HEK293 (cell line): ENCODE measurements around the gene IPO13.

Experiments
- EGR2 ChIP-seq: fragments of 450-650 bp; formaldehyde crosslinking; IDR thresholded peaks from 2 replicates; pipeline ENCODE4 v1.5.1; 2016; ENCODE audit warnings: low read depth, missing biosample characterization, missing genetic modification characterization
- MZF1 ChIP-seq: fragments of 450-650 bp; formaldehyde crosslinking; IDR thresholded peaks from 2 replicates; pipeline ENCODE4 v1.5.1; 2017; ENCODE audit warnings: missing biosample characterization, missing genetic modification characterization, borderline replicate concordance
- REPIN1 ChIP-seq: fragments of 450-650 bp; formaldehyde crosslinking; IDR thresholded peaks from 2 replicates; pipeline ENCODE4 v1.5.1; 2017; ENCODE audit warnings: missing biosample characterization, missing genetic modification characterization, low read depth
- ZBTB21 ChIP-seq: fragments of 450-650 bp; formaldehyde crosslinking; IDR thresholded peaks from 2 replicates; pipeline ENCODE4 v1.5.1; 2017; ENCODE audit warnings: missing biosample characterization, missing genetic modification characterization
- ZIC2 ChIP-seq: fragments of 450-650 bp; formaldehyde crosslinking; IDR thresholded peaks from 2 replicates; pipeline ENCODE4 v1.5.1; 2016; ENCODE audit warnings: missing biosample characterization, missing genetic modification characterization
- ZNF302 ChIP-seq: fragments of 450-650 bp; formaldehyde crosslinking; IDR thresholded peaks from 2 replicates; pipeline ENCODE4 v1.5.1; 2016; ENCODE audit warnings: missing biosample characterization, missing genetic modification characterization, low read depth
- ZNF311 ChIP-seq: fragments of 450-650 bp; formaldehyde crosslinking; IDR thresholded peaks from 2 replicates; pipeline ENCODE4 v1.5.1; 2017; ENCODE audit warnings: missing biosample characterization, missing genetic modification characterization, borderline replicate concordance
- ZNF324 ChIP-seq: fragments of 450-650 bp; formaldehyde crosslinking; IDR thresholded peaks from 2 replicates; pipeline ENCODE4 v1.5.1; 2016; ENCODE audit warnings: missing biosample characterization, missing genetic modification characterization
- ZNF335 ChIP-seq: fragments of 450-650 bp; formaldehyde crosslinking; conservative IDR thresholded peaks from 2 replicates; pipeline ENCODE4 v1.5.1; 2016; ENCODE audit warnings: missing biosample characterization, missing genetic modification characterization
- ZNF394 ChIP-seq: fragments of 450-650 bp; formaldehyde crosslinking; IDR thresholded peaks from 2 replicates; pipeline ENCODE4 v1.5.1; 2016; ENCODE audit warnings: missing biosample characterization, missing genetic modification characterization, mild to moderate bottlenecking, moderate library complexity, borderline replicate concordance
- ZNF426 ChIP-seq: fragments of 450-650 bp; formaldehyde crosslinking; IDR thresholded peaks from 2 replicates; pipeline ENCODE4 v1.5.1; 2017; ENCODE audit warnings: missing biosample characterization, missing genetic modification characterization, mild to moderate bottlenecking, inconsistent platforms, moderate library complexity
- ZNF521 ChIP-seq: fragments of 450-650 bp; formaldehyde crosslinking; IDR thresholded peaks from 2 replicates; pipeline ENCODE4 v1.5.1; 2017; ENCODE audit warnings: missing biosample characterization, mild to moderate bottlenecking, missing genetic modification characterization
- ZNF560 ChIP-seq: fragments of 450-650 bp; formaldehyde crosslinking; IDR thresholded peaks from 2 replicates; pipeline ENCODE4 v1.5.1; 2017; ENCODE audit warnings: missing biosample characterization, missing genetic modification characterization, borderline replicate concordance
- ZNF561 ChIP-seq: fragments of 450-650 bp; IDR thresholded peaks from 2 replicates; pipeline ENCODE4 v1.5.1; 2018; ENCODE audit warnings: missing biosample characterization, missing genetic modification characterization, borderline replicate concordance
- ZNF610 ChIP-seq: fragments of 450-650 bp; formaldehyde crosslinking; IDR thresholded peaks from 2 replicates; pipeline ENCODE4 v1.5.1; 2016; ENCODE audit warnings: missing biosample characterization, missing genetic modification characterization, borderline replicate concordance
- ZNF621 ChIP-seq: fragments of 450-650 bp; formaldehyde crosslinking; IDR thresholded peaks from 2 replicates; pipeline ENCODE4 v1.5.1; 2017; ENCODE audit warnings: missing biosample characterization, missing genetic modification characterization
- ZNF654 ChIP-seq: fragments of 450-650 bp; formaldehyde crosslinking; IDR thresholded peaks from 2 replicates; pipeline ENCODE4 v1.5.1; 2016; ENCODE audit warnings: low read depth, missing biosample characterization, missing genetic modification characterization
- ZNF660 ChIP-seq: fragments of 450-650 bp; IDR thresholded peaks from 2 replicates; pipeline ENCODE4 v1.5.1; 2018; ENCODE audit warnings: missing biosample characterization, mild to moderate bottlenecking, missing genetic modification characterization
- ZNF76 ChIP-seq: fragments of 450-650 bp; formaldehyde crosslinking; IDR thresholded peaks from 2 replicates; pipeline ENCODE4; 2016; ENCODE audit warnings: low read depth, missing biosample characterization, missing genetic modification characterization, borderline replicate concordance
- ZNF768 ChIP-seq: fragments of 450-650 bp; formaldehyde crosslinking; IDR thresholded peaks from 2 replicates; pipeline ENCODE4 v1.5.1; 2018; ENCODE audit warnings: missing biosample characterization, mild to moderate bottlenecking, missing genetic modification characterization
- ZNF777 ChIP-seq: fragments of 450-650 bp; formaldehyde crosslinking; IDR thresholded peaks from 2 replicates; pipeline ENCODE4 v1.5.1; 2017; ENCODE audit warnings: missing biosample characterization, missing genetic modification characterization, borderline replicate concordance
- TF ChIP-seq, protein P1 (sequence below): fragments of 450-650 bp; formaldehyde crosslinking; conservative IDR thresholded peaks from 2 replicates; pipeline ENCODE4 v1.5.1; 2016; ENCODE audit warnings: low read depth, missing biosample characterization, missing genetic modification characterization
- TF ChIP-seq, protein P2 (sequence below): fragments of 450-650 bp; formaldehyde crosslinking; IDR thresholded peaks from 2 replicates; pipeline ENCODE4 v1.5.1; 2016; ENCODE audit warnings: missing biosample characterization, missing genetic modification characterization
- TF ChIP-seq, protein P3 (sequence below): fragments of 450-650 bp; formaldehyde crosslinking; IDR thresholded peaks from 2 replicates; pipeline ENCODE4 v1.5.1; 2016; ENCODE audit warnings: missing biosample characterization, missing genetic modification characterization
- TF ChIP-seq, protein P4 (sequence below): fragments of 450-650 bp; IDR thresholded peaks from 2 replicates; pipeline ENCODE4 v1.5.1; 2018; ENCODE audit warnings: missing biosample characterization, mild to moderate bottlenecking, missing genetic modification characterization
- TF ChIP-seq, protein P5 (sequence below): fragments of 450-650 bp; formaldehyde crosslinking; IDR thresholded peaks from 2 replicates; pipeline ENCODE4; 2016; ENCODE audit warnings: missing biosample characterization, missing genetic modification characterization

IPO13 gene

DNA sequence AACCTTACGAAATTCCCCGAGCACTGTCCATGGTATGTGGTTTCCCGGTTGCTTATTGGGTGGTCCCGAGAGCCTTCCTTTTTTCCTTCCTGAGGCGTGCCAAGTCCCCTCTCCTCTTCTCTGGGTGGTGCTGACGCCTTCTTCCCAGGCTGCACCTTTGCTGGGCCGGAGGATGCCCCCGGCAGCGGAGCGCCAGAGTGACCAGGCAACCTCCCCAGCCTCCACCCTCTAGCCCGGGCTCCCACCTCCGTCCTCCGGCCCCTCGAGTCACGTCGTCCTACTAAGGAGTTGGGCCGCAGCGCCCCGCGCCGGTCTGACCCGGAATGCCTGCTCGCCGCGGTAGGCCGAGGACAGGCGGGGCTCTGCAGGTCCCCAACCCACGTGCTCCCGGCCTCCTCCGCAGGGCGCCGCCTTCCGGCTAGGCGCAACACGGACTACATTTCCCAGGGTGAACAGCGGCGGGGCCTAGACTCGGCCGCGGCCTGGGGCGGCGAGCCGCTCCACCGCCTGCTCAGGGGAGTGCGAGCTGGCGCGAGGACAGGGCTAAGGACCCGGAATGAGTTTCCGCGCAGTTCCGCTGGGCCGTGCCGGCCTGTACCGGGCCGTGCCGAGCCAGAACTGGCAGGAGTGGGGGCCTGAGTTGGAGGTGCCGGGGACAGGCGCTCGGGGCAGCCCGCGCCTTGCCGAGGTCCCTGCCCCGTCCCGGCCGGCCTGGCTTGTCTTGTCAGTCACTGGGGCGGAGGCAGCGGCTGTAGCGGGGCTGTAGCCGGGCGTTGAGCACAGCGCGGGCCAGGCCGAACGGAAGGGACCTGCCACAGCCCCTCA lies at the start of gene IPO13 (continued):
- TF ChIP-seq, protein P1, sequence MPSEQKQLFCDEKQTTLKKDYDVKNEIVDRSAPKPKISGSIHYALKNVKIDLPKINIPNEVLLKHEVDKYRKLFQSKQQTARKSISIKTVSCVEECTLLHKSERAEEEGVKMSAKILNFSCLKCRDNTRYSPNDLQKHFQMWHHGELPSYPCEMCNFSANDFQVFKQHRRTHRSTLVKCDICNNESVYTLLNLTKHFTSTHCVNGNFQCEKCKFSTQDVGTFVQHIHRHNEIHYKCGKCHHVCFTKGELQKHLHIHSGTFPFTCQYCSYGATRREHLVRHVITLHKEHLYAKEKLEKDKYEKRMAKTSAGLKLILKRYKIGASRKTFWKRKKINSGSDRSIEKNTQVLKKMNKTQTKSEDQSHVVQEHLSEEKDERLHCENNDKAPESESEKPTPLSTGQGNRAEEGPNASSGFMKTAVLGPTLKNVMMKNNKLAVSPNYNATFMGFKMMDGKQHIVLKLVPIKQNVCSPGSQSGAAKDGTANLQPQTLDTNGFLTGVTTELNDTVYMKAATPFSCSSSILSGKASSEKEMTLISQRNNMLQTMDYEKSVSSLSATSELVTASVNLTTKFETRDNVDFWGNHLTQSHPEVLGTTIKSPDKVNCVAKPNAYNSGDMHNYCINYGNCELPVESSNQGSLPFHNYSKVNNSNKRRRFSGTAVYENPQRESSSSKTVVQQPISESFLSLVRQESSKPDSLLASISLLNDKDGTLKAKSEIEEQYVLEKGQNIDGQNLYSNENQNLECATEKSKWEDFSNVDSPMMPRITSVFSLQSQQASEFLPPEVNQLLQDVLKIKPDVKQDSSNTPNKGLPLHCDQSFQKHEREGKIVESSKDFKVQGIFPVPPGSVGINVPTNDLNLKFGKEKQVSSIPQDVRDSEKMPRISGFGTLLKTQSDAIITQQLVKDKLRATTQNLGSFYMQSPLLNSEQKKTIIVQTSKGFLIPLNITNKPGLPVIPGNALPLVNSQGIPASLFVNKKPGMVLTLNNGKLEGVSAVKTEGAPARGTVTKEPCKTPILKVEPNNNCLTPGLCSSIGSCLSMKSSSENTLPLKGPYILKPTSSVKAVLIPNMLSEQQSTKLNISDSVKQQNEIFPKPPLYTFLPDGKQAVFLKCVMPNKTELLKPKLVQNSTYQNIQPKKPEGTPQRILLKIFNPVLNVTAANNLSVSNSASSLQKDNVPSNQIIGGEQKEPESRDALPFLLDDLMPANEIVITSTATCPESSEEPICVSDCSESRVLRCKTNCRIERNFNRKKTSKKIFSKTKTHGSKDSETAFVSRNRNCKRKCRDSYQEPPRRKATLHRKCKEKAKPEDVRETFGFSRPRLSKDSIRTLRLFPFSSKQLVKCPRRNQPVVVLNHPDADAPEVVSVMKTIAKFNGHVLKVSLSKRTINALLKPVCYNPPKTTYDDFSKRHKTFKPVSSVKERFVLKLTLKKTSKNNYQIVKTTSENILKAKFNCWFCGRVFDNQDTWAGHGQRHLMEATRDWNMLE = 0 out of 2 replicates have a peak, but pooled peaks have one; percentile 43
- TF ChIP-seq ZNF610 (tag by site-specific recombination) (peak; percentile 72; the same call in 1 of the 2 replicates), ZNF768 (tag by site-specific recombination) (no peak), ZNF302 (tag by site-specific recombination) (no peak), ZNF394 (tag by site-specific recombination) (peak; percentile 73), ZNF426 (tag by site-specific recombination) (no peak), REPIN1 (tag by site-specific recombination) (no peak; the same call in 1 of the 2 replicates), ZNF660 (tag by site-specific recombination) (peak; percentile 71), ZNF76 (tag by site-specific recombination) (peak; percentile 99), ZNF311 (tag by site-specific recombination) (no peak), ZNF777 (tag by site-specific recombination) (no peak), MZF1 (tag by site-specific recombination) (no peak; the same call in 1 of the 2 replicates), ZNF335 (tag by site-specific recombination) (peak; percentile 100), ZBTB21 (no peak), EGR2 (tag by site-specific recombination) (peak; percentile 92), ZIC2 (tag by site-specific recombination) (peak; percentile 93), ZNF621 (tag by site-specific recombination) (no peak), ZNF654 (peak; percentile 18), ZNF521 (tag by site-specific recombination) (no peak), ZNF560 (tag by site-specific recombination) (no peak), ZNF324 (peak; percentile 99), ZNF561 (peak; percentile 82; the same call in 1 of the 2 replicates)
- TF ChIP-seq, protein P2, sequence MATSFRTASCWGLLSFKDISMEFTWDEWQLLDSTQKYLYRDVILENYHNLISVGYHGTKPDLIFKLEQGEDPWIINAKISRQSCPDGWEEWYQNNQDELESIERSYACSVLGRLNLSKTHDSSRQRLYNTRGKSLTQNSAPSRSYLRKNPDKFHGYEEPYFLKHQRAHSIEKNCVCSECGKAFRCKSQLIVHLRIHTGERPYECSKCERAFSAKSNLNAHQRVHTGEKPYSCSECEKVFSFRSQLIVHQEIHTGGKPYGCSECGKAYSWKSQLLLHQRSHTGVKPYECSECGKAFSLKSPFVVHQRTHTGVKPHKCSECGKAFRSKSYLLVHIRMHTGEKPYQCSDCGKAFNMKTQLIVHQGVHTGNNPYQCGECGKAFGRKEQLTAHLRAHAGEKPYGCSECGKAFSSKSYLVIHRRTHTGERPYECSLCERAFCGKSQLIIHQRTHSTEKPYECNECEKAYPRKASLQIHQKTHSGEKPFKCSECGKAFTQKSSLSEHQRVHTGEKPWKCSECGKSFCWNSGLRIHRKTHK = no peak
- TF ChIP-seq, protein P3, sequence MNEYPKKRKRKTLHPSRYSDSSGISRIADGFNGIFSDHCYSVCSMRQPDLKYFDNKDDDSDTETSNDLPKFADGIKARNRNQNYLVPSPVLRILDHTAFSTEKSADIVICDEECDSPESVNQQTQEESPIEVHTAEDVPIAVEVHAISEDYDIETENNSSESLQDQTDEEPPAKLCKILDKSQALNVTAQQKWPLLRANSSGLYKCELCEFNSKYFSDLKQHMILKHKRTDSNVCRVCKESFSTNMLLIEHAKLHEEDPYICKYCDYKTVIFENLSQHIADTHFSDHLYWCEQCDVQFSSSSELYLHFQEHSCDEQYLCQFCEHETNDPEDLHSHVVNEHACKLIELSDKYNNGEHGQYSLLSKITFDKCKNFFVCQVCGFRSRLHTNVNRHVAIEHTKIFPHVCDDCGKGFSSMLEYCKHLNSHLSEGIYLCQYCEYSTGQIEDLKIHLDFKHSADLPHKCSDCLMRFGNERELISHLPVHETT (tag by site-specific recombination) = peak; percentile 87; the same call in 1 of the 2 replicates
- TF ChIP-seq, protein P4, sequence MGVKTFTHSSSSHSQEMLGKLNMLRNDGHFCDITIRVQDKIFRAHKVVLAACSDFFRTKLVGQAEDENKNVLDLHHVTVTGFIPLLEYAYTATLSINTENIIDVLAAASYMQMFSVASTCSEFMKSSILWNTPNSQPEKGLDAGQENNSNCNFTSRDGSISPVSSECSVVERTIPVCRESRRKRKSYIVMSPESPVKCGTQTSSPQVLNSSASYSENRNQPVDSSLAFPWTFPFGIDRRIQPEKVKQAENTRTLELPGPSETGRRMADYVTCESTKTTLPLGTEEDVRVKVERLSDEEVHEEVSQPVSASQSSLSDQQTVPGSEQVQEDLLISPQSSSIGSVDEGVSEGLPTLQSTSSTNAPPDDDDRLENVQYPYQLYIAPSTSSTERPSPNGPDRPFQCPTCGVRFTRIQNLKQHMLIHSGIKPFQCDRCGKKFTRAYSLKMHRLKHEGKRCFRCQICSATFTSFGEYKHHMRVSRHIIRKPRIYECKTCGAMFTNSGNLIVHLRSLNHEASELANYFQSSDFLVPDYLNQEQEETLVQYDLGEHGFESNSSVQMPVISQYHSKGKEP (tag by site-specific recombination) = no peak
- TF ChIP-seq, protein P5, sequence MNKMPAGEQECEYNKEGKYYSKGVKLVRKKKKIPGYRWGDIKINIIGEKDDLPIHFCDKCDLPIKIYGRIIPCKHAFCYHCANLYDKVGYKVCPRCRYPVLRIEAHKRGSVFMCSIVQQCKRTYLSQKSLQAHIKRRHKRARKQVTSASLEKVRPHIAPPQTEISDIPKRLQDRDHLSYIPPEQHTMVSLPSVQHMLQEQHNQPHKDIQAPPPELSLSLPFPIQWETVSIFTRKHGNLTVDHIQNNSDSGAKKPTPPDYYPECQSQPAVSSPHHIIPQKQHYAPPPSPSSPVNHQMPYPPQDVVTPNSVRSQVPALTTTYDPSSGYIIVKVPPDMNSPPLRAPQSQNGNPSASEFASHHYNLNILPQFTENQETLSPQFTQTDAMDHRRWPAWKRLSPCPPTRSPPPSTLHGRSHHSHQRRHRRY (tag by site-specific recombination) = no peak
